GM06990 (cell line): ENCODE data around the gene FXYD6.
"Not testable (repeated sequence)": the region's sequence is repeated elsewhere in the genome, so short reads cannot be mapped to it uniquely, and the experiment has no call there.

Source experiments
- DNase-seq: peaks from one replicate; pipeline ENCODE4 v3.0.0-alpha.2; 2011; ENCODE audit not compliant: insufficient read length; ENCODE audit errors: extremely low read depth
- H3K27me3 ChIP-seq: replicated peaks from 2 replicates; pipeline ENCODE4 v1.6.0; 2011; ENCODE audit warnings: low read length; ENCODE audit not compliant: control insufficient read depth, insufficient read depth
- H3K36me3 ChIP-seq: 2 replicates; pipeline ENCODE4 v1.5.1; 2011; ENCODE audit warnings: low read length; ENCODE audit not compliant: control insufficient read depth, insufficient read depth
- H3K4me3 ChIP-seq: replicated peaks from 2 replicates; pipeline ENCODE4 v1.5.1; 2011; ENCODE audit warnings: low read depth, mild to moderate bottlenecking, control low read depth, low read length
- TF ChIP-seq, protein P1 (sequence below): IDR thresholded peaks from 2 replicates; pipeline ENCODE4 v1.5.1; 2011; ENCODE audit warnings: low read length, control low read depth, mild to moderate bottlenecking, inconsistent platforms; ENCODE audit not compliant: insufficient read depth, poor library complexity, severe bottlenecking

The FXYD6 gene

DNA sequence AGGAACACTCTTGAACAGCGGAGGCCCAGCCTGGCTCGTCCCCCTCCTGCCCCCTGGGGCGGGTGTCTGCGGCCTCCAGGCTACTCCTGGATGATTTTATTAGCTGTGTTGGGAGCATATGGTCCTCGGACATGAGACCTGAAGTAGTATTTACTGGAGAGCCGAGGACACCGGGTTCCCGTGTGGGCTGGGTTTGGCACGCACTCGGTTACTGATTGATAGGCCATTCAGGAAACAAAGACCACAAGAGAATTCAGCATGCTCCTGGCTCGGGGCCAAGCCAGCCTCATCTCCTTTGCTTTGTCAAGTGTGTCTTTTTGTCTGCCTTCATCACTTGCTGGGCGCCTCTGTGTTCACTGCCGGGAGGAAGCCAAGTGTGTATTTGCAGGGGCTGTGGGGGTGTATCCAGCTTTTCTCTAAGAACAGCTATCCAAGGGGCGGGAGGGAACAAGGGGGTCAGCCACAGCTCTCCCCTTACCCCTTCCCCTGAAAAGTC, 61.6 kb downstream of the FXYD6 start:
- TF ChIP-seq, protein P1, sequence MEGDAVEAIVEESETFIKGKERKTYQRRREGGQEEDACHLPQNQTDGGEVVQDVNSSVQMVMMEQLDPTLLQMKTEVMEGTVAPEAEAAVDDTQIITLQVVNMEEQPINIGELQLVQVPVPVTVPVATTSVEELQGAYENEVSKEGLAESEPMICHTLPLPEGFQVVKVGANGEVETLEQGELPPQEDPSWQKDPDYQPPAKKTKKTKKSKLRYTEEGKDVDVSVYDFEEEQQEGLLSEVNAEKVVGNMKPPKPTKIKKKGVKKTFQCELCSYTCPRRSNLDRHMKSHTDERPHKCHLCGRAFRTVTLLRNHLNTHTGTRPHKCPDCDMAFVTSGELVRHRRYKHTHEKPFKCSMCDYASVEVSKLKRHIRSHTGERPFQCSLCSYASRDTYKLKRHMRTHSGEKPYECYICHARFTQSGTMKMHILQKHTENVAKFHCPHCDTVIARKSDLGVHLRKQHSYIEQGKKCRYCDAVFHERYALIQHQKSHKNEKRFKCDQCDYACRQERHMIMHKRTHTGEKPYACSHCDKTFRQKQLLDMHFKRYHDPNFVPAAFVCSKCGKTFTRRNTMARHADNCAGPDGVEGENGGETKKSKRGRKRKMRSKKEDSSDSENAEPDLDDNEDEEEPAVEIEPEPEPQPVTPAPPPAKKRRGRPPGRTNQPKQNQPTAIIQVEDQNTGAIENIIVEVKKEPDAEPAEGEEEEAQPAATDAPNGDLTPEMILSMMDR = no peak
- Histone ChIP-seq H3K36me3 (no peaks in the 10 kb centered on the region), H3K4me3 (peak overlapping the region; percentile 47), H3K27me3 (no peaks in the 10 kb centered on the region)
- peak; percentile 87 for DNase-seq

- Histone ChIP-seq H3K4me3 (no peak overlapping the region), H3K27me3 (no peaks in the 10 kb centered on the region)
- no peak for DNase-seq
Observed at GRCh38 chr11:117814204-117814765, 62.2 kb downstream of the FXYD6 start.

GRCh38 chr11:117810056-117810451, 66.4 kb downstream of the FXYD6 start:
- H3K27me3 ChIP-seq, H3K4me3 ChIP-seq, DNase-seq, H3K36me3 ChIP-seq: not testable (repeated sequence)

More at GRCh38 chr11:117814204-117814765, 62.2 kb downstream of the FXYD6 start:
- TF ChIP-seq, protein P1 = no peak
- H3K36me3 ChIP-seq = no peaks in the 10 kb centered on the region

DNA sequence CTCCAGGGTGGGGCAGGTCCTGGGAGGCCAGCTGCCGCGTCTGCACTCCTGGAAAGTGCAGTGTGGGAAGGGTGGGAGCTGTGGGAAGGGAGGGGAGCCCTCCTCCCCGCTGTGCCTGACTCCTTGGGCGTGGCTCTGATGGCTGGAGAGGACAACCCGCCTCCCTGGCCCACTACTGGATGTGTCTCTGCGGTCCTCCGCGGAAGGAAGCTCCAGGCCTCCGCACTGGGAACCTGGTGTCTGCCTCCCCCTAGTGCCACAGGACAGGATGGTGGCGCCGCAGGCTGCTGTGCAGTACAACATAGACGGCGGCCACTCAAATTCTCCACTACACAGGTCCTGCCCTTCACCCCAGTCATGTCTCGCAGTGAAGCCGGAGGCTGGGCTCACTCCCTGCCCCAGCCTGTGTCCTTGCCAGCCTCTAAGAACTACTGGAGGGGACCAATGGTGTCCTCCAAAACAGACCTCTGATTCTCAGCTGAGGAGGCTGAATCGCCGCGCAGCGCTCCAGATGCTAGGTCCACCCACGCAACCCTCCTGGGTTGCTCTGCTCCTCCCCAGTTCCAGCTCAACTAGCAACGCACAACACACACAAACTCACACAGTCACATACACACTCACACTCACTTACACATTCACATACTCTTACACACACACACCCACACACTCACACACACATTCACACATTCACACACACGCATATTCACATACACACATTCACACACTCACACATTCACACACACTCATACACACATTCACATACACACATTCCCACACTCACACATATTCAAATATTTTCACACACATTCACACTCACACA, 67.0 kb downstream of the FXYD6 start:
- Histone ChIP-seq H3K27me3 (no peaks in the 10 kb centered on the region; the same call in 1 of the 2 replicates), H3K36me3 (no peaks in the 10 kb centered on the region), H3K4me3 (no peak overlapping the region)
- no peak for DNase-seq
- TF ChIP-seq, protein P1 = no peak

DNA sequence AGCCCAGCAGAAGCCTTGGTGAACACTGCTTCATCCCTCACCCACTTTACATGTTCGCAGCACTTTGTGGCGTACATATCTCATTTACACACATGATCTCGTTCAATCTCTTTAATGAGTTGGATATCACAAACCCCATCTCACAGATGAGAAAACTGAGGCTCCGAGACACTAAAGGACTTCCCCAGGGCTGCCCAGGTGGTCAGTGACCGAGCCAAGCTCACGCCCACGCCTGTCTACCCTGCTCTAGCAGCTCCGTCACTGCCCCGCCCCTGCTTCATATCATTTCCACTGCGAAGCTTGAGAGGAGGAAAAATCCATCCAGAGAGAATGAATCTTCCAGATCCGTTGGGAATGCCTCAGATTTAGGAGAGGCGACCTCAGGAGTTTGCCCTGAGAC, 67.7 kb downstream of the FXYD6 start:
- no peak for DNase-seq

More for the DNA sequence above, 67.7 kb downstream of the FXYD6 start:
- no peaks in the 10 kb centered on the region; the same call in 1 of the 2 replicates for H3K27me3 ChIP-seq
- no peak overlapping the region for H3K4me3 ChIP-seq
- H3K36me3 ChIP-seq = no peaks in the 10 kb centered on the region
- TF ChIP-seq, protein P1 = no peak
